HepG2 (cell line): Measurements from ENCODE around the gene DGCR8. TPM values are rescaled to one million over a fixed set of nuclear protein-coding genes. Genes with fewer than 3 reads are reported as not detected.
A peak's percentile ranks its signal among the peaks of the same experiment; 100 is the strongest.

ENCODE experiments used
- ATF7 ChIP-seq, 2 experiments: fragments of 450-650 bp in 1 of 2; sonication (generic) in 1 of 2; formaldehyde crosslinking in 1 of 2; IDR thresholded peaks; 2 replicates each; pipeline versions ENCODE4 v1.4.0 to v1.6.1; 2016 to 2020; ENCODE audit warnings: antibody characterized with exemption in 1 of 2, mild to moderate bottlenecking in 1 of 2, missing genetic modification reagents in 1 of 2
- ELF3 ChIP-seq: IDR thresholded peaks from 2 replicates; pipeline ENCODE4 v1.6.1; 2016; ENCODE audit warnings: missing genetic modification reagents, missing compliant biosample characterization
- GTF3A ChIP-seq: sonication (generic); formaldehyde crosslinking; conservative IDR thresholded peaks from 2 replicates; pipeline ENCODE4 v1.4.0; 2020; ENCODE audit warnings: mild to moderate bottlenecking, missing genetic modification reagents
- HDAC2 ChIP-seq: sonication (generic); formaldehyde crosslinking; IDR thresholded peaks from 2 replicates; pipeline ENCODE4 v1.4.0; 2020; ENCODE audit warnings: missing genetic modification reagents
- MAZ ChIP-seq, 2 experiments: sonication (generic) in 1 of 2; formaldehyde crosslinking in 1 of 2; IDR thresholded peaks; 2 replicates each; pipeline versions ENCODE4 v1.5.0 to v1.6.1; 2012 to 2020; ENCODE audit warnings: low read depth in 2 of 2, mild to moderate bottlenecking in 2 of 2, borderline replicate concordance in 1 of 2, improper control_type of control experiment in 1 of 2, low read length in 1 of 2, missing genetic modification reagents in 1 of 2, moderate library complexity in 1 of 2
- NFE2L1 ChIP-seq: sonication (generic); formaldehyde crosslinking; IDR thresholded peaks from 2 replicates; pipeline ENCODE4 v1.4.0; 2020; ENCODE audit warnings: missing genetic modification reagents, mild to moderate bottlenecking, borderline replicate concordance
- NR2C2 ChIP-seq: sonication (generic); formaldehyde crosslinking; IDR thresholded peaks from 2 replicates; pipeline ENCODE4 v1.4.0; 2020; ENCODE audit warnings: missing genetic modification reagents, mild to moderate bottlenecking, moderate library complexity, borderline replicate concordance
- RARA ChIP-seq: IDR thresholded peaks from 2 replicates; pipeline ENCODE4 v1.6.1; 2016; ENCODE audit warnings: missing genetic modification reagents, missing compliant biosample characterization
- SIX4 ChIP-seq: sonication (generic); formaldehyde crosslinking; IDR thresholded peaks from 2 replicates; pipeline ENCODE4 v1.4.0; 2020; ENCODE audit warnings: missing genetic modification reagents
- SNAPC2 ChIP-seq: sonication (generic); formaldehyde crosslinking; IDR thresholded peaks from 2 replicates; pipeline ENCODE4 v1.8.1; 2022; ENCODE audit warnings: mild to moderate bottlenecking, missing genetic modification reagents
- STAT5B ChIP-seq: sonication (generic); formaldehyde crosslinking; IDR thresholded peaks from 2 replicates; pipeline ENCODE4 v1.4.0; 2020; ENCODE audit warnings: missing genetic modification reagents
- YEATS4 ChIP-seq: sonication (generic); formaldehyde crosslinking; IDR thresholded peaks from 2 replicates; pipeline ENCODE4 v1.4.0; 2020; ENCODE audit warnings: missing genetic modification reagents, borderline replicate concordance
- ZNF143 ChIP-seq: sonication (generic); formaldehyde crosslinking; IDR thresholded peaks from 2 replicates; pipeline ENCODE4 v1.4.0; 2020; ENCODE audit warnings: missing genetic modification reagents
- ZNF431 ChIP-seq: sonication (generic); formaldehyde crosslinking; IDR thresholded peaks from 2 replicates; pipeline ENCODE4 v1.9.0; 2022; ENCODE audit warnings: missing genetic modification reagents, low read depth, mild to moderate bottlenecking, borderline replicate concordance
- ZNF83 ChIP-seq: sonication (generic); formaldehyde crosslinking; IDR thresholded peaks from 2 replicates; pipeline ENCODE4 v1.4.0; 2020; ENCODE audit warnings: missing genetic modification reagents, mild to moderate bottlenecking, borderline replicate concordance
- ZNF839 ChIP-seq: sonication (generic); formaldehyde crosslinking; IDR thresholded peaks from 2 replicates; pipeline ENCODE4 v1.4.0; 2020; ENCODE audit warnings: missing genetic modification reagents, mild to moderate bottlenecking, borderline replicate concordance
- polyA plus RNA-seq, 8 experiments: library from polyadenylated mRNA; depleted of rRNA in 3 of 8; stranded (reverse) in 7 of 8; unstranded in 1 of 8; fragments of >200 nt; fragmentation: Illumina TruSeq in 4 of 8; extraction: Trizol in 4 of 8; gene quantifications; 2 replicates each; pipeline versions ENCODE4 v1.2.1 to v1.2.3, GENCODE V29; 2011 to 2016; ENCODE audit warnings: low read depth in 4 of 8, missing spikeins in 1 of 8, mixed read lengths in 1 of 8; ENCODE audit not compliant: insufficient read depth in 1 of 8
- total RNA-seq, 5 experiments: library from RNA; depleted of rRNA; stranded (reverse); fragments of >200 nt; fragmentation: Illumina TruSeq; extraction: Trizol; gene quantifications; 2 replicates each; pipeline ENCODE4 v1.2.3, GENCODE V29; 2016; ENCODE audit warnings: low read depth in 1 of 5
- TF ChIP-seq, protein P1 (sequence below): sonication (generic); formaldehyde crosslinking; IDR thresholded peaks from 2 replicates; pipeline ENCODE4 v1.4.0; 2020; ENCODE audit warnings: missing genetic modification reagents
- TF ChIP-seq, protein P2 (sequence below): sonication (generic); formaldehyde crosslinking; IDR thresholded peaks from 2 replicates; pipeline ENCODE4 v1.5.0; 2020; ENCODE audit warnings: missing genetic modification reagents
- TF ChIP-seq, protein P3 (sequence below): IDR thresholded peaks from 2 replicates; pipeline ENCODE4 v1.6.1; 2016; ENCODE audit warnings: missing genetic modification reagents, missing compliant biosample characterization
- TF ChIP-seq, protein P4 (sequence below): sonication (generic); formaldehyde crosslinking; IDR thresholded peaks from 2 replicates; pipeline ENCODE4 v1.5.1; 2020; ENCODE audit warnings: mild to moderate bottlenecking, moderate library complexity, missing genetic modification reagents
- TF ChIP-seq, protein P5 (sequence below): sonication (generic); formaldehyde crosslinking; IDR thresholded peaks from 2 replicates; pipeline ENCODE4 v1.8.1; 2022; ENCODE audit warnings: low read depth, mild to moderate bottlenecking, missing genetic modification reagents

Gene DGCR8
- total and polyA plus RNA-seq, 2 of the 13 experiments (the other 11 are each of a cell fraction or from before 2014, with no cell fraction given) = 10.2 to 23.2 TPM

DNA sequence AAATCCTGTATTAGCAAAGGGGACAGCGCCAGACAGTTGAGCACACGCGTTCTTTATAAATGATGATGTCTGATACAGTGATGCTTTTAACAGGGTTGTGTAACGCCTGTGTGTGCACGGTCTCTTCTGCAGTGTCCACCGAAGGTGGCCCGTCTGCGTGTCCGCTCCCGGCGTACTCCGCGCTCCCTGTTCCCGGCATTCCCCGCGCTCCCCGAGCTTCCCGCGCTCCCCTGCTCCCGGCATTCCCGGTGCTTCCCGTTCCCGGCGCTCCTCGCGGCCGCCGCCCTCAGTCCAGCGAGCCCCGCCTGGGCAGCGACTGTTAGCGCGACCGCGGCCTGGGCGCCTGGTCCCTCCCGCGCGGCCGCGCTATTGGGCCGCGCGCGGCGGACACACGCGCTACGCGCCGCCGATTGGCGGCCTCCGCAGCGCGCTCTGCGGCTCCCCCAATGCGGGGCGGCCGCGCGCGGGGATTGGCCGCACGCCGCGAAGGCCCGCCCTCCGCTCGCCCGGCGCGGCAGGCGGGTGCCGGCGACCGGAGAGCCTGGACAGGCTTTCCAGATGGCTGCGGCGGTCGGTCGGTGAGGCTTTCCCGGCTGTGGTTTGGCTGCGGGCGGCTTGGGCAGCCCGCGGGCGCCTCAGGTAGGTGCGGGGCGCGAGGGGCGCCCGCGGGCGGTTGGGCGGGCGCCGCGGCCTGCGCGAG lies at the start of gene DGCR8 (continued):
- TF ChIP-seq NFE2L1 (CRISPR knock-in tag) (peak; percentile 22; the same call in 1 of the 2 replicates), RARA (CRISPR knock-in tag) (peak; percentile 55; the same call in 1 of the 2 replicates), SIX4 (CRISPR knock-in tag) (peak; percentile 39; the same call in 1 of the 2 replicates), SNAPC2 (CRISPR knock-in tag) (0 out of 2 replicates have a peak, but pooled peaks have one; percentile 78), HDAC2 (CRISPR knock-in tag) (peak; percentile 84), ZNF839 (CRISPR knock-in tag) (peak; percentile 72; the same call in 1 of the 2 replicates), NR2C2 (CRISPR knock-in tag) (peak; percentile 73; the same call in 1 of the 2 replicates), GTF3A (CRISPR knock-in tag) (0 out of 2 replicates have a peak, but pooled peaks have one; percentile 54), YEATS4 (peak; percentile 91), ZNF83 (peak; percentile 86; the same call in 1 of the 2 replicates), ZNF431 (CRISPR knock-in tag) (0 out of 2 replicates have a peak, but pooled peaks have one; percentile 60), STAT5B (peak; percentile 85; the same call in 1 of the 2 replicates), ELF3 (CRISPR knock-in tag) (peak; percentile 85), ATF7 (IDR thresholded peaks at IDR 0.05) (no peak), ATF7 (CRISPR knock-in tag; IDR thresholded peaks at IDR 0.05) (0 out of 2 replicates have a peak, but pooled peaks have one; percentile 39), ZNF143 (CRISPR knock-in tag) (peak; percentile 95), MAZ (IDR thresholded peaks at IDR 0.05; ENCODE audit: borderline replicate concordance, low read depth, low read length) (peak; percentile 34; the same call in 1 of the 2 replicates), MAZ (CRISPR knock-in tag; IDR thresholded peaks at IDR 0.05; ENCODE audit: low read depth) (peak; percentile 89)
- TF ChIP-seq, protein P1, sequence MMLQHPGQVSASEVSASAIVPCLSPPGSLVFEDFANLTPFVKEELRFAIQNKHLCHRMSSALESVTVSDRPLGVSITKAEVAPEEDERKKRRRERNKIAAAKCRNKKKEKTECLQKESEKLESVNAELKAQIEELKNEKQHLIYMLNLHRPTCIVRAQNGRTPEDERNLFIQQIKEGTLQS (CRISPR knock-in tag) = peak; percentile 62; the same call in 1 of the 2 replicates
- TF ChIP-seq, protein P2, sequence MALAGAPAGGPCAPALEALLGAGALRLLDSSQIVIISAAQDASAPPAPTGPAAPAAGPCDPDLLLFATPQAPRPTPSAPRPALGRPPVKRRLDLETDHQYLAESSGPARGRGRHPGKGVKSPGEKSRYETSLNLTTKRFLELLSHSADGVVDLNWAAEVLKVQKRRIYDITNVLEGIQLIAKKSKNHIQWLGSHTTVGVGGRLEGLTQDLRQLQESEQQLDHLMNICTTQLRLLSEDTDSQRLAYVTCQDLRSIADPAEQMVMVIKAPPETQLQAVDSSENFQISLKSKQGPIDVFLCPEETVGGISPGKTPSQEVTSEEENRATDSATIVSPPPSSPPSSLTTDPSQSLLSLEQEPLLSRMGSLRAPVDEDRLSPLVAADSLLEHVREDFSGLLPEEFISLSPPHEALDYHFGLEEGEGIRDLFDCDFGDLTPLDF = peak; percentile 99
- TF ChIP-seq, protein P3, sequence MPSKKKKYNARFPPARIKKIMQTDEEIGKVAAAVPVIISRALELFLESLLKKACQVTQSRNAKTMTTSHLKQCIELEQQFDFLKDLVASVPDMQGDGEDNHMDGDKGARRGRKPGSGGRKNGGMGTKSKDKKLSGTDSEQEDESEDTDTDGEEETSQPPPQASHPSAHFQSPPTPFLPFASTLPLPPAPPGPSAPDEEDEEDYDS (CRISPR knock-in tag) = peak; percentile 77; the same call in 1 of the 2 replicates
- TF ChIP-seq, protein P4, sequence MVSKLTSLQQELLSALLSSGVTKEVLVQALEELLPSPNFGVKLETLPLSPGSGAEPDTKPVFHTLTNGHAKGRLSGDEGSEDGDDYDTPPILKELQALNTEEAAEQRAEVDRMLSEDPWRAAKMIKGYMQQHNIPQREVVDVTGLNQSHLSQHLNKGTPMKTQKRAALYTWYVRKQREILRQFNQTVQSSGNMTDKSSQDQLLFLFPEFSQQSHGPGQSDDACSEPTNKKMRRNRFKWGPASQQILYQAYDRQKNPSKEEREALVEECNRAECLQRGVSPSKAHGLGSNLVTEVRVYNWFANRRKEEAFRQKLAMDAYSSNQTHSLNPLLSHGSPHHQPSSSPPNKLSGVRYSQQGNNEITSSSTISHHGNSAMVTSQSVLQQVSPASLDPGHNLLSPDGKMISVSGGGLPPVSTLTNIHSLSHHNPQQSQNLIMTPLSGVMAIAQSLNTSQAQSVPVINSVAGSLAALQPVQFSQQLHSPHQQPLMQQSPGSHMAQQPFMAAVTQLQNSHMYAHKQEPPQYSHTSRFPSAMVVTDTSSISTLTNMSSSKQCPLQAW (CRISPR knock-in tag) = peak; percentile 59
- TF ChIP-seq, protein P5, sequence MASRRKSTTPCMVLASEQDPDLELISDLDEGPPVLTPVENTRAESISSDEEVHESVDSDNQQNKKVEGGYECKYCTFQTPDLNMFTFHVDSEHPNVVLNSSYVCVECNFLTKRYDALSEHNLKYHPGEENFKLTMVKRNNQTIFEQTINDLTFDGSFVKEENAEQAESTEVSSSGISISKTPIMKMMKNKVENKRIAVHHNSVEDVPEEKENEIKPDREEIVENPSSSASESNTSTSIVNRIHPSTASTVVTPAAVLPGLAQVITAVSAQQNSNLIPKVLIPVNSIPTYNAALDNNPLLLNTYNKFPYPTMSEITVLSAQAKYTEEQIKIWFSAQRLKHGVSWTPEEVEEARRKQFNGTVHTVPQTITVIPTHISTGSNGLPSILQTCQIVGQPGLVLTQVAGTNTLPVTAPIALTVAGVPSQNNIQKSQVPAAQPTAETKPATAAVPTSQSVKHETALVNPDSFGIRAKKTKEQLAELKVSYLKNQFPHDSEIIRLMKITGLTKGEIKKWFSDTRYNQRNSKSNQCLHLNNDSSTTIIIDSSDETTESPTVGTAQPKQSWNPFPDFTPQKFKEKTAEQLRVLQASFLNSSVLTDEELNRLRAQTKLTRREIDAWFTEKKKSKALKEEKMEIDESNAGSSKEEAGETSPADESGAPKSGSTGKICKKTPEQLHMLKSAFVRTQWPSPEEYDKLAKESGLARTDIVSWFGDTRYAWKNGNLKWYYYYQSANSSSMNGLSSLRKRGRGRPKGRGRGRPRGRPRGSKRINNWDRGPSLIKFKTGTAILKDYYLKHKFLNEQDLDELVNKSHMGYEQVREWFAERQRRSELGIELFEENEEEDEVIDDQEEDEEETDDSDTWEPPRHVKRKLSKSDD (CRISPR knock-in tag) = peak; percentile 62; the same call in 1 of the 2 replicates
